Stimulated activated CD8-positive, alpha-beta memory T cell treated with anti-CD3 and anti-CD28 coated beads, Interleukin-15, amount 100 ng/mL, for 48 hours (primary cell): ENCODE results near the gene RNF222.
"Not testable (repeated sequence)": the region's sequence is repeated elsewhere in the genome, so short reads cannot be mapped to it uniquely, and the experiment has no call there.

ENCODE experiments used
- DNase-seq, 2 donors: peaks; one replicate each; pipeline ENCODE4 v3.0.0-alpha.2; 2020; ENCODE audit warnings: low read depth in 2 of 2

RNF222 gene

GRCh38 chr17:8412089-8412488, 14.5 kb upstream of the RNF222 start:
- DNase-seq = no peak

- DNase-seq = no peak
These were observed 13.2 kb upstream of the RNF222 start for GRCh38 chr17:8410883-8411238.

GRCh38 chr17:8409966-8410882, 12.6 kb upstream of the RNF222 start:
- DNase-seq = peak; percentile 41 to 42

- no peak for DNase-seq
These were observed 10.7 kb upstream of the RNF222 start for GRCh38 chr17:8408371-8408770.

- DNase-seq = no peak
These were observed 8.5 kb upstream of the RNF222 start for GRCh38 chr17:8406174-8406573.

GRCh38 chr17:8405499-8406016, 7.9 kb upstream of the RNF222 start:
- no peak for DNase-seq

GRCh38 chr17:8402921-8403536, 5.4 kb upstream of the RNF222 start:
- no peak for DNase-seq

- DNase-seq = no peak
These were observed 3.5 kb upstream of the RNF222 start for GRCh38 chr17:8401107-8401506.

- DNase-seq = no peak
These were observed 1.4 kb upstream of the RNF222 start for GRCh38 chr17:8398980-8399379.

- DNase-seq = not testable (repeated sequence)
These were observed 3.1 kb downstream of the RNF222 start for GRCh38 chr17:8394497-8394896.

- DNase-seq = no peak
These were observed 4.0 kb downstream of the RNF222 start for GRCh38 chr17:8393470-8394231.

- DNase-seq = no peak
These were observed 4.8 kb downstream of the RNF222 start for GRCh38 chr17:8392674-8393469.

- no peak for DNase-seq
These were observed 5.4 kb downstream of the RNF222 start for GRCh38 chr17:8392274-8392673.

GRCh38 chr17:8391711-8392110, 5.9 kb downstream of the RNF222 start:
- no peak for DNase-seq

- no peak for DNase-seq
These were observed 9.5 kb downstream of the RNF222 start for GRCh38 chr17:8387914-8388651.

- no peak for DNase-seq
These were observed 10.8 kb downstream of the RNF222 start for GRCh38 chr17:8386841-8387240.

GRCh38 chr17:8384801-8385378, 12.7 kb downstream of the RNF222 start:
- no peak for DNase-seq

GRCh38 chr17:8383143-8383822, 14.3 kb downstream of the RNF222 start, which contains the start of gene RPL26:
Gene RPL26, minus strand, starts transcription at chr17:8383193. Its CDS starts 883 bp downstream, at chr17:8382310.
- DNase-seq = peak; percentile 88 to 89

- no peak for DNase-seq
These were observed 14.8 kb downstream of the RNF222 start for GRCh38 chr17:8382880-8383142.
